ENCODE measurements around the gene DHRS2.

The DHRS2 gene

DNA sequence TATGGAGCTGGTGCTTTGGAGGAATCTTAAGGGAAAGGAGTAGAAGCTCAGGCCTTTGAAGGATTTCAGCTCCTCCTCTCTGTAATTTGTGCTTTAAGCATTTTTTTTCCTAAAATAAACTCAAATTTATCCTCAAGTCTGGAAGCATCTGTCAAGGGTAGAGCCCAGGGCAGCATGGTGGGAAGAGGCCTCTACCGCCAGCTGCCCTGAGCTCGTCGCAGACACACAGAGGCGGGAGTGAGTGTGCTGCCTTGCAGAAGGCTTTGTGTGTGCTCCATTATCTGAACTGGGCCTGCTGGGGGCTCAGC lies 9.3 kb downstream of the DHRS2 start:
- FAIRE-seq (no peak), DNase-seq (ENCODE audit: insufficient read length, low spot score) (no peak)
- TF ChIP-seq PAX5 (IDR thresholded peaks at IDR 0.05; ENCODE audit: insufficient read depth, low read length, severe bottlenecking) (no peak), SPI1 (IDR thresholded peaks at IDR 0.05; ENCODE audit: low read depth, low read length) (no peak), POLR2A (IDR thresholded peaks at IDR 0.05; ENCODE audit: low read depth, low read length) (no peak), TAF1 (IDR thresholded peaks at IDR 0.05; ENCODE audit: low read depth, low read length) (no peak), POU2F2 (IDR thresholded peaks at IDR 0.05; ENCODE audit: low read depth, low read length) (no peak), POLR2AphosphoS5 (IDR thresholded peaks at IDR 0.05; ENCODE audit: low read depth, low read length) (no peak)

DNA sequence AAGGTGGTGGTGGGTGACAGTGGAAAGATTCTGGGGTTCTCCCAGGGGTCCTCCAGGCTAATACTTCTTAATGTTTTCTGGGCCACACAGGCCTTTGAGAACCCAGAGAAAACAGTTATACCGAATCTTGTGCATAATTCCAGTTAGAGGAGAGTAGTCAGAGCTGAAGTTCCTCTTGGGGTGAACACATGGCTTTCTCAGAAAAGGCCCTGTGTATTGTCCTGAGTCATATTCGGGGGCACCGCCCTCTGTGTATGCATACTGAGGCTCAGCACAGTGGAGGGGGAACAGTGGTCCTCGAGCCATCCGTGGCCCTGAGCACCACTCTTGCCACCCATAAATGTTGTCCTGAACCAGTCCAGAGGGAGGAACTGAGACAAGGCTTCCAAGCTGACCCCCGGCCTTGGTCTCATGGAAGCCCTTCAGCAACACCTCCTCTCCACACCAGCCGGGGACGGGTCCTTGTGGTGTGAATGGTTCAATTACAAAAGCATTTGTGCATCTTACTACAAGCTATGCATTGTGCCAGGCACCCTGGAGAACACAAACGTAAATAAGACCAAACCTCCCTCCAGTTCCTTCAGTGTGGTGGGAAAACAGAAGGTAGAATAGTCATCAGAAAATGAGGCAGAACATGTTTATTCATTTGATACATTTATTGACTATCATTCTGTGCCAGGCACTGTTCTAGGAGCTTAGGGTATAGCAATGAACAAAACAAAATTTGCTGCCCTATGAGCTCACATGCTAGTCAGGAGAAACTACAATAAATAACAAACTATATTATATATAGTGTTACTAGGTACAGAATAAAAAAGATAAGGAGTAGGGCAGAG lies 9.9 kb downstream of the DHRS2 start:
- FAIRE-seq (no peak), DNase-seq (ENCODE audit: insufficient read length, low spot score) (no peak)
- TF ChIP-seq POLR2AphosphoS5 (IDR thresholded peaks at IDR 0.05; ENCODE audit: low read depth, low read length) (no peak), POU2F2 (IDR thresholded peaks at IDR 0.05; ENCODE audit: low read depth, low read length) (no peak), TAF1 (IDR thresholded peaks at IDR 0.05; ENCODE audit: low read depth, low read length) (no peak), SPI1 (IDR thresholded peaks at IDR 0.05; ENCODE audit: low read depth, low read length) (no peak), POLR2A (IDR thresholded peaks at IDR 0.05; ENCODE audit: low read depth, low read length) (no peak), PAX5 (IDR thresholded peaks at IDR 0.05; ENCODE audit: insufficient read depth, low read length, severe bottlenecking) (no peak)

DNA sequence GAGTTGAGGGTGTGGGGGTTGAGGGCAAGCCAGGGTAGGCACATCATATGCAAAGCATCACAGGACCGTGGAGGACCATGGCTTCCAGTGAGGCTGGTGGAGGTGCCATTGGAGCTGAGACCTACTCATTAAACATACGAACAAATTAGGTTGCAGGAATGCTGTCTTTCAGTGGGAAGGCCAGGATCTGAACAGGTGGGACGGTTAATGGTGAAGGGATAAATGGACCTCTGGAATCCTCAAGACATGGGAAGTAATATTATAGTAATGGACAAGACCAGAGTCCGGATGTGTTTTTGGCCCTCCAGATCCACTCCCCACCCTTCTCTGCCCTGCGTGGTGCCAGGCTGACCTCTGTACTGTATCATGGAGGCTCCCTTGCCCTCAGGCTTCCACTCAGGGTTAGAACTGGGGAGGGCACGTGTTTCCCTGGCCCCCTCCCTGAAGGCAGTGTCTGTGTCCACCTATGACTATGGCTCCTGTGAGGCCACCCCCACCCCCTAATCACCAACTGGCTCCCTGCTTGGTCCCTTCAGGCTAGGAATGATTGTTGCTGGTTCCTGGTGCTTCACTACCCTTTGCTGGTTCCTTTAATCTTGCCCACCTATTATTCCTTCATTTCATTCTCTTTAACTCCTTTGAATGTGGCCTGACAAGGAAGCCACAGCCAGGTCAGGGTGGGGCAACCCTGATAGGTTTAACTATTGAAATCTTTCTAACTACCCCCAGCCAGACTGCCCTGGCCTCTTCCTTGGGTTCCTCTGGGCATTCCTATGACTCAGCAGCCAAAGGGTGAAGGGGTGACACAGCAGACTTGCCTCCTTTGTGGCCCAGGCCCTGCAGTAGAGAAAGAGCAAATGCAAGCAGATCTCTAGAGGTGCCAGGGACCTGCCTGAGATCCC lies 10.7 kb downstream of the DHRS2 start:
- TF ChIP-seq POLR2A (IDR thresholded peaks at IDR 0.05; ENCODE audit: low read depth, low read length) (no peak), SPI1 (IDR thresholded peaks at IDR 0.05; ENCODE audit: low read depth, low read length) (no peak), POU2F2 (IDR thresholded peaks at IDR 0.05; ENCODE audit: low read depth, low read length) (no peak), PAX5 (IDR thresholded peaks at IDR 0.05; ENCODE audit: insufficient read depth, low read length, severe bottlenecking) (no peak), POLR2AphosphoS5 (IDR thresholded peaks at IDR 0.05; ENCODE audit: low read depth, low read length) (no peak), TAF1 (IDR thresholded peaks at IDR 0.05; ENCODE audit: low read depth, low read length) (no peak)
- DNase-seq (ENCODE audit: insufficient read length, low spot score) (no peak), FAIRE-seq (no peak)

DNA sequence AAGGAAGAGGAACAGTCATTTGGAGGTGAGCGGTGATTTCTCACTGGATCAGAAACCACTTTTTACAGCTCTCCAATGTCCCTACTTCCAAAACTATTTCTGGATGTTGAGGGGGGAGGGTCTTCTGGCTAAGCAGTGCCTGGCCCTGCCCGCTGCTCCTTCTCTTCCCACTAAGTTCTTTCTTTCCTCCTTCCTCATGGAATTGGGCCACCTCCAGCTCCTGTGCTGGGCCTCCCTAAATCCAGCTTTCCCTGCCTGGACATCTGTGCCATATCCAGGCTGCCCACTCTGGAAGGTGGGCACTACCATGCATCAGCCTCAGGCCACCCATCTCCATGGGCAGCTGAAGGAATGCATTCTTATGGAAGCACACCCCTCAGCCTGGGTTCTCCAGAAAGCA lies 11.5 kb downstream of the DHRS2 start:
- no peak for DNase-seq (ENCODE audit: insufficient read length, low spot score)
- no peak for FAIRE-seq
- TF ChIP-seq POLR2AphosphoS5 (IDR thresholded peaks at IDR 0.05; ENCODE audit: low read depth, low read length) (no peak), SPI1 (IDR thresholded peaks at IDR 0.05; ENCODE audit: low read depth, low read length) (no peak), PAX5 (IDR thresholded peaks at IDR 0.05; ENCODE audit: insufficient read depth, low read length, severe bottlenecking) (no peak), TAF1 (IDR thresholded peaks at IDR 0.05; ENCODE audit: low read depth, low read length) (no peak), POU2F2 (IDR thresholded peaks at IDR 0.05; ENCODE audit: low read depth, low read length) (no peak), POLR2A (IDR thresholded peaks at IDR 0.05; ENCODE audit: low read depth, low read length) (no peak)

DNA sequence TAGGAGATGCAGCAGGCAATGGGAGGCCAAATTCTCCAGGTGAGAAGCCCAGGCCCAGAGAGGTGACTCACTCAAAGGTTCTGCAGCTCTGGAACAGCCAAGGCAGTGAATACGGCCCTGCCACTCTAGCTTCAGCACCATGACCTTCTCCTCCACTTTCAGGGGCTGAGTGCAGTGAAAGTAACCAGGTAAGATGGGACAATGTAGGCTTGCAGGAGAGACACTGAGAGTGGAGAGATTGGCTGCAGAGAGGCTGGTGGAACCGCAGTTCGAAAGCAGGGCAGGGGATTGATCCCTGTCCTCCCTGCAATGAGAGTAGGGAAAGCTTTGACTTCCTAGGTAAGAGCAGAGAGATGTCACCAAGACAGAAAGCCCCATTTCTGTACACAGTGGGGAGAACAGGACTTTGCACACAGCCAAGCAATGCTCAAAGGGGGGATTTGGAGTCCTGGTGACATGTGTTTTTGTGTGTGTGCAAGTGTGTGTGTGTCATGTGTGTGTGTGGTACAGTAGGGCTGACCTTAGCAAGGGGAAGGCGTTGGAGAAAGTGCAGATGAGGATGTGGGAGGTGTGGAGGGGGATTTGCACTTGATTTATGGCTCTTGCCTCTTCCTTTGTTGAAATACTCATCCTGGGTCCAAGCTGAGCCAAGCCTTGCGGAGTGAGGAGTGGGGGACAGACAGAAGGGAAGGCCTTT lies 12.7 kb downstream of the DHRS2 start:
- FAIRE-seq, result no peak
- no peak for DNase-seq (ENCODE audit: insufficient read length, low spot score)
- TF ChIP-seq POU2F2 (IDR thresholded peaks at IDR 0.05; ENCODE audit: low read depth, low read length) (no peak), TAF1 (IDR thresholded peaks at IDR 0.05; ENCODE audit: low read depth, low read length) (no peak), PAX5 (IDR thresholded peaks at IDR 0.05; ENCODE audit: insufficient read depth, low read length, severe bottlenecking) (no peak), POLR2A (IDR thresholded peaks at IDR 0.05; ENCODE audit: low read depth, low read length) (no peak)

DNA sequence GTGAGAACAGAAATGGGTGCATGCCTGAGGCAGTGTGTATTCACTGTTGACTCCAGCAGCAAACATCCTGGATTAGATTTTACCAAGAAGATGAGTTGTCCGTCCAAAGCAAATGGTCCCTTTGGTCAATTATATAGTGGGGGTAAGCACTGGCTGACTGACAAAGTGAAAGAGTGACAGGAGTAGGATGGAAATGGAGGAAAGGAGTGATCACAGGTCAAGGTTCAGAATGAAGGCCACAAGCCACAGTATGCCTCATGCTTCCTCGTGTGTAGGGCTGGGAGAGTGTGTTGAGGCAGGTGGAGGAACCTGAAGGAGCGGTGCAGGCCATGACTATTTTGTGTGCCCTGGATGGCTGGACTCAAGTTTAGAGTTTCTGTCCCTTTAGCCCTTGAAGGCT lies 14.3 kb downstream of the DHRS2 start:
- TF ChIP-seq POU2F2 (IDR thresholded peaks at IDR 0.05; ENCODE audit: low read depth, low read length) (no peak), POLR2AphosphoS5 (IDR thresholded peaks at IDR 0.05; ENCODE audit: low read depth, low read length) (no peak)
- no peak for DNase-seq (ENCODE audit: insufficient read length, low spot score)
- FAIRE-seq, result no peak

DNA sequence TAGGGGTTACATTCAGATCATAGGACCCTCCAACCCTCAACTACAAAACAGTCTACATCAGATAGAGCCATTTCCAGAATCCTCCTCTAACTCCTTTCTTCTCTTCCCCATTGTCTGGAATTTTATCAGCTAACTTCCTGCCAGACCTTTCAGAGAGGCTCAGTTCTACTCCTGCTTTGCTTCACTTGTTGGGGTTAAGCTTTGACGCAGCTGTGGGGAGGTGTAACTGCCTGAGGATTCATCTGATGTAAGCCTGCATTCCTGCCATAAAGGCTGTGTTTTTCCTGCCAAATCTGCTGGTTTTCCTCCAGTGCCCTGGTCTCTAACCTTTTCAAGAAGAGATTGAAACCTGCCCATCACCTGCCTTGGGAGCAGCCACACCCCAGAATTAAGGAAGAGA lies 16.9 kb downstream of the DHRS2 start:
- no peak for TF ChIP-seq POU2F2 (IDR thresholded peaks at IDR 0.05; ENCODE audit: low read depth, low read length)
- no peak for TF ChIP-seq TAF1 (IDR thresholded peaks at IDR 0.05; ENCODE audit: low read depth, low read length)
- no peak for TF ChIP-seq POLR2AphosphoS5 (IDR thresholded peaks at IDR 0.05; ENCODE audit: low read depth, low read length)
- TF ChIP-seq SPI1 (IDR thresholded peaks at IDR 0.05; ENCODE audit: low read depth, low read length), result no peak
- TF ChIP-seq PAX5 (IDR thresholded peaks at IDR 0.05; ENCODE audit: insufficient read depth, low read length, severe bottlenecking), result no peak
- no peak for TF ChIP-seq POLR2A (IDR thresholded peaks at IDR 0.05; ENCODE audit: low read depth, low read length)
- DNase-seq (ENCODE audit: insufficient read length, low spot score) (no peak), FAIRE-seq (no peak)

GRCh38 chr14:23654231-23654630 lies 18.1 kb downstream of the DHRS2 start:
- DNase-seq (ENCODE audit: insufficient read length, low spot score) (no peak), FAIRE-seq (no peak)
- TF ChIP-seq PAX5 (IDR thresholded peaks at IDR 0.05; ENCODE audit: insufficient read depth, low read length, severe bottlenecking), result no peak
- no peak for TF ChIP-seq POLR2AphosphoS5 (IDR thresholded peaks at IDR 0.05; ENCODE audit: low read depth, low read length)
- no peak for TF ChIP-seq POU2F2 (IDR thresholded peaks at IDR 0.05; ENCODE audit: low read depth, low read length)
- no peak for TF ChIP-seq SPI1 (IDR thresholded peaks at IDR 0.05; ENCODE audit: low read depth, low read length)
- no peak for TF ChIP-seq POLR2A (IDR thresholded peaks at IDR 0.05; ENCODE audit: low read depth, low read length)
- no peak for TF ChIP-seq TAF1 (IDR thresholded peaks at IDR 0.05; ENCODE audit: low read depth, low read length)

DNA sequence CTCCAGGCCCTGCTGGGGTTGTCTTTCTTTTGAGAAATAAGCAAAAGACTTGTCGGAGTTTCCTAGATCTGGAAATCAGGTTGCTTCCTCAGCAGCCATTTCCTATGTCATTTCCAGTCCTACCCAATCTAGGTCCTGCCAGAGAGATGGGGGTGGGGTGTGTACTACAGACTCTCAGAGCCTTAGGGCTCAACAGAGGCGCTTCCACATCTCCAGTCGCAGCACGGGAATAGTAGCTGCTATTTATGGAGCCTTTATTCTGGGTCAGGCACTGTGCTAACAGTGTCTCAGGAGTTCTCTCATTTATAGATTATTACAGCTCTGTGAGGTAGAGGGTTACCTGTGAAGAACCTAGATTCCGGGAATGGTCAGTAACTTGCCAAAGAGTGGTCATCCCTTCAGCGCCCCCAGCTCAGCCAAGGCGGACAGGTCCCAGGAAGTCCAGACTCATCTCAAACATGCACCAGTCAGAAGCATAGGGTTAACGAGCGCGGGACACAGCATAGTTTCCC lies 21.9 kb downstream of the DHRS2 start:
- FAIRE-seq, result no peak
- no peak for DNase-seq (ENCODE audit: insufficient read length, low spot score)
- no peak for TF ChIP-seq POU2F2 (IDR thresholded peaks at IDR 0.05; ENCODE audit: low read depth, low read length)
- TF ChIP-seq SPI1 (IDR thresholded peaks at IDR 0.05; ENCODE audit: low read depth, low read length), result no peak
